GM12801 (cell line): ENCODE data around the gene OSTN.

Experiments
- CTCF ChIP-seq: IDR thresholded peaks from one replicate; pipeline ENCODE4 v1.5.1; 2011; ENCODE audit warnings: control low read depth; ENCODE audit not compliant: insufficient read length; ENCODE audit errors: extremely low read depth

The OSTN gene

GRCh38 chr3:191170097-191170496, 28.9 kb upstream of the OSTN start:
- TF ChIP-seq CTCF, result no peak

GRCh38 chr3:191175102-191175501, 23.9 kb upstream of the OSTN start:
- TF ChIP-seq CTCF, result no peak

- TF ChIP-seq CTCF, result no peak
Measured at GRCh38 chr3:191176038-191176785, 22.8 kb upstream of the OSTN start.

DNA sequence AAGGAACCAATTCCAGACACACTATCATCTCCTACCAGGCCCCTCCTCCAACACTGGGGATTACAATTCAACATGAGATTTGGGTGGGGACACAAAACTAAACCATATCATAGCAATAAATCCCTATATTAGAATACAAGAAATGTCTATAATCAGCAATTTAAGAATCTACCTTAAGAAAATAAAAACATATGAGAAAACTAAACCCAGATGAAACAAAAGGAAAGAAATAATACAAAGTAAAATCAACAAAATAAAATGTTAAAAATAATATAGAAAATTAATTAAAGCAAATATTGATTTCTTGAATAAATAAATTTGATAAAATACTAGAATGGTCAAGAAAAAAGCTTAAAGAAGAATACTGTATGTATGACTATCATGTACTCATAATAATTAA, 6.1 kb upstream of the OSTN start:
- no peak for TF ChIP-seq CTCF

DNA sequence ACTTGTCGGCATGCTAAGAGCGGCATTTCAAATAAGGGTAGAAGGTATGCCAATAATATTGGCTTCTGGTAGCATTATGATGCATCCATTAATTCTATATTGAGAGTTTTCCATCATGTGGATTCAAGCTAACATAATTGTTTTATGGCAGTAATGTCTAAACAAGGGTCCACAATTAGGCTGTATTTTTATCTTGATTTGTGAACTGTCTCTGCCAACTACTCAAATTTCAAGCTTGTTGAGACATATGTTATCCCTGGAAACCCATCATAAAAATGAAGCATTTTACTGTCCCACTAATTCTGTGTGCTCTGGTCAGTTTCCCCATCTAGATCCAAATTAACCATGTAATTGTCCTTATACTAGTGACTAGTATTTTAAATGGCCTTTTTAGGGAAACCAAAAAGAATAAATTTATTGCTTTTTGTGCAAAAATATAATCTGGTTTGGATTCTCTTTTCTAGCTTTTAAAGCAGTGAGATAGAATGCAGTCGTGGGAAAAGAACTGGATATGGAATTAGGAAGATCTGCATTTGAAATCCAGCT, 1.2 kb upstream of the OSTN start:
- TF ChIP-seq CTCF, result no peak

GRCh38 chr3:191198480-191198879, 561 bp upstream of the OSTN start:
- TF ChIP-seq CTCF, result no peak

DNA sequence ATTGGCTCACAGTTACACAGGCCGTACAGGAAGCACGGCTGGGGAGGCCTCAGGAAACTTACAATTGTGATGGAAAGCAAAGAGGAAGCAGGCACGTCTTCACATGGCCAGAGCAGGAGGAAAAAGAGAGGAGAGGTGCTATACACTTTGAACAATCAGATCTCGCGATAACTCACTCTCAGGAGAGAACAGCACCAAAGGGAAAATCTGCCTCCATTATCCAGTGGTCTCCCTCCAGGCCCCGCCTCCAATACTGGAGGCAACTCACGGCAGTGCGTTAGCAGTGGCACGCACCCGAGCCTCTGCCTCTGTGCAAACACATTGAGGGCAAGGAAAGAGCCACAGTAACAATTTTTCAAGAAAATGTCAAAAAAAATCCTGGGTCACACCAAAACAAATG, 11.0 kb downstream of the OSTN start:
- TF ChIP-seq CTCF, result no peak
